CD14-positive monocyte (primary cell): ENCODE results near the gene RAB17. TPM values are rescaled to one million over a fixed set of nuclear protein-coding genes. Genes with fewer than 3 reads are reported as not detected.

Experiments used
- DNase-seq, 3 donors: peaks; one replicate each; pipeline ENCODE4 v3.0.0-alpha.2; 2011 to 2022
- H2AFZ ChIP-seq: 2 replicates; pipeline ENCODE4 v1.6.0; 2012; ENCODE audit warnings: mild to moderate bottlenecking, low read depth, low read length, inconsistent platforms; ENCODE audit not compliant: insufficient read depth, poor library complexity, severe bottlenecking
- H3K27ac ChIP-seq, 2 donors: 1 replicate in 1 of 2; 2 replicates in 1 of 2; pipeline ENCODE4 v1.5.1; 2012 to 2013; ENCODE audit warnings: low read length in 2 of 2, control low read depth in 1 of 2, inconsistent platforms in 1 of 2, low read depth in 1 of 2, mild to moderate bottlenecking in 1 of 2
- H3K27me3 ChIP-seq, 2 donors: one replicate each; pipeline versions ENCODE4 v1.6.0 to v1.6.1; 2011 to 2013; ENCODE audit warnings: low read length in 2 of 2; ENCODE audit not compliant: control insufficient read depth in 2 of 2, insufficient read depth in 2 of 2
- H3K36me3 ChIP-seq, 2 donors: replicated peaks in 1 of 2; 1 replicate in 1 of 2; 2 replicates in 1 of 2; pipeline versions ENCODE4 v1.5.1 to v1.6.1; 2012 to 2013; ENCODE audit warnings: low read length in 2 of 2, control low read depth in 1 of 2, inconsistent platforms in 1 of 2, mild to moderate bottlenecking in 1 of 2; ENCODE audit not compliant: insufficient read depth in 2 of 2, control insufficient read depth in 1 of 2
- H3K4me1 ChIP-seq, 2 donors: 1 replicate in 1 of 2; 2 replicates in 1 of 2; pipeline versions ENCODE4 v1.5.1 to v1.6.1; 2012 to 2013; ENCODE audit warnings: low read length in 2 of 2, control low read depth in 1 of 2, inconsistent platforms in 1 of 2, mild to moderate bottlenecking in 1 of 2, moderate library complexity in 1 of 2; ENCODE audit not compliant: insufficient read depth in 2 of 2, control insufficient read depth in 1 of 2
- H3K4me2 ChIP-seq: replicated peaks from 2 replicates; pipeline ENCODE3; 2012; ENCODE audit warnings: low read length, moderate library complexity, mild to moderate bottlenecking; ENCODE audit not compliant: poor library complexity, severe bottlenecking; ENCODE audit errors: extremely low read depth
- H3K4me3 ChIP-seq, 3 experiments: fragments of 200-600 bp in 1 of 3; sonication (generic) in 1 of 3; replicated peaks in 1 of 3; 1 replicate in 2 of 3; 2 replicates in 1 of 3; pipeline ENCODE4 v1.5.1; 2011 to 2013; ENCODE audit warnings: low read length in 3 of 3, mild to moderate bottlenecking in 3 of 3, control low read depth in 2 of 3, low read depth in 2 of 3, inconsistent platforms in 1 of 3, moderate library complexity in 1 of 3
- H3K79me2 ChIP-seq: 2 replicates; pipeline ENCODE4 v1.6.0; 2012; ENCODE audit warnings: mild to moderate bottlenecking, control low read depth, inconsistent platforms, low read length, moderate library complexity; ENCODE audit not compliant: insufficient read depth
- H3K9ac ChIP-seq: 2 replicates; pipeline ENCODE4 v1.6.0; 2017; ENCODE audit warnings: low read length, mild to moderate bottlenecking; ENCODE audit not compliant: insufficient read depth, poor library complexity, severe bottlenecking
- H3K9me3 ChIP-seq, 2 donors: replicated peaks in 1 of 2; 1 replicate in 1 of 2; 2 replicates in 1 of 2; pipeline versions ENCODE4 v1.5.1 to v1.6.1; 2012 to 2013; ENCODE audit warnings: low read length in 2 of 2, control low read depth in 1 of 2; ENCODE audit not compliant: control insufficient read depth in 1 of 2, insufficient read depth in 1 of 2
- H4K20me1 ChIP-seq: 2 replicates; pipeline ENCODE4 v1.6.0; 2012; ENCODE audit warnings: mild to moderate bottlenecking, low read length, control low read depth, moderate library complexity; ENCODE audit not compliant: insufficient read depth
- H3K27ac Mint-ChIP-seq, 7 donors: one replicate each; pipeline ENCODE4 v1.8.0; 2020; ENCODE audit warnings: mild to moderate bottlenecking in 7 of 7, mixed read lengths in 7 of 7, moderate library complexity in 6 of 7, inconsistent platforms in 2 of 7
- H3K27me3 Mint-ChIP-seq, 3 donors: one replicate each; pipeline ENCODE4 v1.8.0; 2021 to 2022; ENCODE audit warnings: low read depth in 3 of 3, mild to moderate bottlenecking in 3 of 3, mixed read lengths in 3 of 3, moderate library complexity in 3 of 3, inconsistent platforms in 1 of 3
- H3K36me3 Mint-ChIP-seq, 2 donors: one replicate each; pipeline ENCODE4 v1.8.0; 2020; ENCODE audit warnings: mixed read lengths in 2 of 2, inconsistent platforms in 1 of 2, mild to moderate bottlenecking in 1 of 2
- H3K4me1 Mint-ChIP-seq: one replicate; pipeline ENCODE4 v1.8.0; 2020; ENCODE audit warnings: mild to moderate bottlenecking, mixed read lengths
- H3K4me3 Mint-ChIP-seq, 2 donors: one replicate each; pipeline ENCODE4 v1.8.0; 2020; ENCODE audit warnings: mild to moderate bottlenecking in 2 of 2, mixed read lengths in 2 of 2, moderate library complexity in 1 of 2
- H3K9me3 Mint-ChIP-seq, 7 donors: one replicate each; pipeline ENCODE4 v1.8.0; 2020 to 2022; ENCODE audit warnings: mixed read lengths in 7 of 7, mild to moderate bottlenecking in 6 of 7, moderate library complexity in 6 of 7, inconsistent platforms in 2 of 7
- CTCF ChIP-seq: fragments of 200-600 bp; IDR thresholded peaks from one replicate; pipeline ENCODE4 v1.8.0; 2022; ENCODE audit warnings: antibody characterized with exemption, mild to moderate bottlenecking
- WGBS: methylation state at CpG from one replicate; pipeline ENCODE4 v1.1.5; 2013; ENCODE audit warnings: missing lambda C conversion rate; ENCODE audit not compliant: insufficient coverage; 5-methylcytosine and 5-hydroxymethylcytosine counted together
- intact Hi-C, 2 donors: fragments of 100-400 bp; cut with micrococcal nuclease; formaldehyde crosslinking; loops; one replicate each; pipeline versions ENCODE4 v1.15.0 to v1.15.1; 2023
- polyA plus RNA-seq, 3 donors: library from polyadenylated mRNA; depleted of rRNA in 1 of 3; unstranded in 2 of 3; stranded (reverse) in 1 of 3; fragments of 300-500 nt in 2 of 3; fragments of >200 nt in 1 of 3; fragmentation: Illumina TruSeq in 2 of 3; gene quantifications; 1 replicate in 2 of 3; 2 replicates in 1 of 3; pipeline ENCODE4 v1.2.3, GENCODE V29; 2012 to 2021

The RAB17 gene
- polyA plus RNA-seq, 3 donors: 0.13 to 0.35 TPM; not detected in 1

- peaks cover 4% of the 10 kb centered on the region for H4K20me1 ChIP-seq
- no peak overlapping the region for H3K9ac ChIP-seq
- H3K36me3 ChIP-seq: no peaks in the 10 kb centered on the region
- H3K27me3 ChIP-seq: peaks cover 9 to 29% of the 10 kb centered on the region in 2 donors
- H3K4me3 ChIP-seq: no peak overlapping the region
- peak in 1 of 3 donors; percentile 28 for DNase-seq
- H3K9me3 ChIP-seq: no peaks in the 10 kb centered on the region
- H3K4me2 ChIP-seq: no peak overlapping the region
- no peak overlapping the region for H3K27ac ChIP-seq
- Mint-ChIP-seq H3K4me1 (peaks cover 43% of the 10 kb centered on the region), H3K27me3 (peaks cover 24 to 54% (median 36%) of the 10 kb centered on the region in 3 donors), H3K27ac (no peak overlapping the region), H3K36me3 (peaks cover 21 to 35% of the 10 kb centered on the region in 2 donors), H3K4me3 (peak overlapping the region in 1 of 2 donors; percentile 67), H3K9me3 (peaks cover 0 to 10% (median 3%) of the 10 kb centered on the region in 7 donors)
- peaks cover 32 to 36% of the 10 kb centered on the region in 2 donors for H3K4me1 ChIP-seq
- H3K79me2 ChIP-seq: no peaks in the 10 kb centered on the region
- WGBS: 93% methylated on average over 3 of the region's 8 CpGs
- intact Hi-C loops: loop anchor here (5.0 kb wide), 2 partner anchors 33 to 38 kb away; no protein-coding TSS in a partner anchor
- TF ChIP-seq CTCF: no peak
- no peak overlapping the region for H2AFZ ChIP-seq
Observed at GRCh38 chr2:237629739-237630138, 39.2 kb upstream of the RAB17 start.

- H3K79me2 ChIP-seq: no peaks in the 10 kb centered on the region
- no peaks in the 10 kb centered on the region for H3K9me3 ChIP-seq
- no peak overlapping the region for H3K9ac ChIP-seq
- H3K4me2 ChIP-seq: no peak overlapping the region
- H4K20me1 ChIP-seq: peaks cover 4% of the 10 kb centered on the region
- H2AFZ ChIP-seq: no peak overlapping the region
- peaks cover 49% of the 10 kb centered on the region for H3K4me1 Mint-ChIP-seq
- peak overlapping the region in 1 of 2 donors; percentile 30 for H3K4me3 Mint-ChIP-seq
- peaks cover 24 to 53% (median 36%) of the 10 kb centered on the region in 3 donors for H3K27me3 Mint-ChIP-seq
- H3K36me3 ChIP-seq: no peaks in the 10 kb centered on the region
- H3K27me3 ChIP-seq: peaks cover 9 to 29% of the 10 kb centered on the region in 2 donors
- no peak for TF ChIP-seq CTCF
- H3K27ac ChIP-seq: no peak overlapping the region
- WGBS: no CpG with 5 or more reads among the region's 1 CpG
- peaks cover 21 to 35% of the 10 kb centered on the region in 2 donors for H3K36me3 Mint-ChIP-seq
- peaks cover 38 to 42% of the 10 kb centered on the region in 2 donors for H3K4me1 ChIP-seq
- DNase-seq: no peak
- peaks cover 0 to 7% (median 1%) of the 10 kb centered on the region in 7 donors for H3K9me3 Mint-ChIP-seq
- H3K27ac Mint-ChIP-seq: no peak overlapping the region
- no peak overlapping the region for H3K4me3 ChIP-seq
- intact Hi-C loops: loop anchor here in 1 of 2 donors (5.0 kb wide), 1 partner anchor 33 kb away; no protein-coding TSS in a partner anchor
Observed at GRCh38 chr2:237629188-237629534, 38.6 kb upstream of the RAB17 start.
